ENCODE results near the gene ACAN. TPM values are rescaled to one million over a fixed set of nuclear protein-coding genes. Genes with fewer than 3 reads are reported as not detected.

Gene ACAN
- total RNA-seq, 1 experiment from 2014 or later, result not detected

GRCh38 chr15:88878720-88879184, 75.5 kb downstream of the ACAN start:
- H3K36me3 ChIP-seq (ENCODE audit: low read depth), result no peaks in the 10 kb centered on the region
- no peak overlapping the region for H3K27ac ChIP-seq
- no peaks in the 10 kb centered on the region for H3K79me2 ChIP-seq (ENCODE audit: low read depth)
- BruUV-seq (replicated peaks), result no TSS peak
- H2AFZ ChIP-seq, result no peak overlapping the region
- intact Hi-C loops (cut with micrococcal nuclease; ENCODE audit: unreplicated experiment), result no loop called here
- no peaks in the 10 kb centered on the region for H4K20me1 ChIP-seq (ENCODE audit: insufficient read depth)
- no peaks in the 10 kb centered on the region for H3K9me3 ChIP-seq (ENCODE audit: insufficient read depth, low read depth)
- CTCF ChIA-PET, result interaction anchor here (0.6 to 1.0 kb wide), 4 partner anchors 42 to 365 kb away, joined by 3 to 6 read pairs (median 3); partner anchors contain the start of genes FANCI and ISG20
- H3K9me2 ChIP-seq (ENCODE audit: insufficient read depth), result no peaks in the 10 kb centered on the region
- H3K4me3 ChIP-seq, result no peak overlapping the region
- POLR2A ChIA-PET (ENCODE audit: unreplicated experiment), result no interaction called here
- H3K4me2 ChIP-seq, result no peak overlapping the region
- TF ChIP-seq CTCF (conservative IDR thresholded peaks at IDR 0.05) (peak; percentile 77), EZH2 (IDR thresholded peaks at IDR 0.05; ENCODE audit: low read depth) (no peak)
- H3K27me3 ChIP-seq (ENCODE audit: insufficient read depth, low read depth), result peaks cover 28% of the 10 kb centered on the region
- H3F3A ChIP-seq (ENCODE audit: insufficient read depth, low read depth), result no peaks in the 10 kb centered on the region
- DNase-seq, result peak in 1 of 2 experiments; percentile 66
- H3K4me1 ChIP-seq (replicated peaks; ENCODE audit: insufficient read depth), result no peaks in the 10 kb centered on the region

- Histone ChIP-seq H3K36me3 (ENCODE audit: low read depth) (no peaks in the 10 kb centered on the region), H3K4me3 (no peak overlapping the region), H3K9me2 (ENCODE audit: insufficient read depth) (no peaks in the 10 kb centered on the region), H3K27ac (no peak overlapping the region), H3F3A (ENCODE audit: insufficient read depth, low read depth) (no peaks in the 10 kb centered on the region), H3K79me2 (ENCODE audit: low read depth) (no peaks in the 10 kb centered on the region), H2AFZ (no peak overlapping the region), H3K4me2 (no peak overlapping the region), H4K20me1 (ENCODE audit: insufficient read depth) (no peaks in the 10 kb centered on the region), H3K9me3 (ENCODE audit: insufficient read depth, low read depth) (no peaks in the 10 kb centered on the region), H3K4me1 (replicated peaks; ENCODE audit: insufficient read depth) (no peaks in the 10 kb centered on the region), H3K27me3 (ENCODE audit: insufficient read depth, low read depth) (peaks cover 9% of the 10 kb centered on the region; the same call in 1 of the 2 replicates)
- intact Hi-C loops (cut with micrococcal nuclease; ENCODE audit: unreplicated experiment), result no loop called here
- no TSS peak for BruUV-seq (replicated peaks)
- TF ChIP-seq CTCF (conservative IDR thresholded peaks at IDR 0.05) (no peak), EZH2 (IDR thresholded peaks at IDR 0.05; ENCODE audit: low read depth) (no peak)
- no peak for DNase-seq
- ChIA-PET CTCF (interaction anchor here (0.6 kb wide), 1 partner anchor 512 kb away, joined by 4 read pairs; no protein-coding TSS in a partner anchor), POLR2A (ENCODE audit: unreplicated experiment) (interaction anchor here (0.7 kb wide), 1 partner anchor 245 kb away, joined by 5 read pairs; no protein-coding TSS in a partner anchor)
Measured at GRCh38 chr15:88880944-88881740, 77.9 kb downstream of the ACAN start.

- Histone ChIP-seq H4K20me1 (ENCODE audit: insufficient read depth) (no peaks in the 10 kb centered on the region), H3K4me1 (replicated peaks; ENCODE audit: insufficient read depth) (no peaks in the 10 kb centered on the region), H3K9me2 (ENCODE audit: insufficient read depth) (no peaks in the 10 kb centered on the region), H3K9me3 (ENCODE audit: insufficient read depth, low read depth) (no peaks in the 10 kb centered on the region), H2AFZ (no peak overlapping the region), H3K36me3 (ENCODE audit: low read depth) (no peaks in the 10 kb centered on the region), H3F3A (ENCODE audit: insufficient read depth, low read depth) (no peaks in the 10 kb centered on the region), H3K27ac (no peak overlapping the region), H3K4me3 (no peak overlapping the region), H3K79me2 (ENCODE audit: low read depth) (no peaks in the 10 kb centered on the region), H3K4me2 (no peak overlapping the region), H3K27me3 (ENCODE audit: insufficient read depth, low read depth) (peaks cover 6% of the 10 kb centered on the region; the same call in 1 of the 2 replicates)
- POLR2A ChIA-PET (ENCODE audit: unreplicated experiment), result no interaction called here
- no peak for DNase-seq
- no TSS peak for BruUV-seq (replicated peaks)
- TF ChIP-seq CTCF (conservative IDR thresholded peaks at IDR 0.05) (no peak), EZH2 (IDR thresholded peaks at IDR 0.05; ENCODE audit: low read depth) (no peak)
- CTCF ChIA-PET, result interaction anchor here (0.6 kb wide), 1 partner anchor 185 kb away, joined by 3 read pairs; no protein-coding TSS in a partner anchor
- intact Hi-C loops (cut with micrococcal nuclease; ENCODE audit: unreplicated experiment), result no loop called here
Measured at GRCh38 chr15:88881775-88882174, 78.5 kb downstream of the ACAN start.

Data from PC-9 (cell line).